Neuronal stem cell (in vitro differentiated cells): Measurements from ENCODE around the gene PURA.

Experiments
- DNase-seq: peaks from one replicate; pipeline ENCODE4 v3.0.0-alpha.2; 2013; ENCODE audit warnings: low spot score
- H2AFZ ChIP-seq: one replicate; pipeline ENCODE4 v1.6.1; 2013; ENCODE audit warnings: mild to moderate bottlenecking, low read length, inconsistent platforms
- H2AK5ac ChIP-seq: 2 replicates; pipeline ENCODE4 v1.6.1; 2013; ENCODE audit warnings: low read depth, mild to moderate bottlenecking, inconsistent platforms, low read length, moderate library complexity, mixed read lengths
- H2BK120ac ChIP-seq: 2 replicates; pipeline ENCODE4 v1.6.1; 2013; ENCODE audit warnings: low read depth, mild to moderate bottlenecking, inconsistent platforms, low read length, moderate library complexity, mixed read lengths
- H2BK12ac ChIP-seq: one replicate; pipeline ENCODE4 v1.6.1; 2013; ENCODE audit warnings: low read length, inconsistent platforms
- H2BK15ac ChIP-seq: 2 replicates; pipeline ENCODE4 v1.6.1; 2013; ENCODE audit warnings: mild to moderate bottlenecking, low read length, inconsistent platforms, mixed read lengths
- H2BK5ac ChIP-seq: one replicate; pipeline ENCODE4 v1.6.1; 2013; ENCODE audit warnings: inconsistent platforms, mild to moderate bottlenecking, low read length, moderate library complexity
- H3K14ac ChIP-seq: one replicate; pipeline ENCODE4 v1.6.1; 2013; ENCODE audit warnings: low read length, inconsistent platforms
- H3K18ac ChIP-seq: 2 replicates; pipeline ENCODE4 v1.6.1; 2013; ENCODE audit warnings: low read length, inconsistent platforms
- H3K23ac ChIP-seq: 2 replicates; pipeline ENCODE4 v1.6.1; 2013; ENCODE audit warnings: low read depth, mild to moderate bottlenecking, mixed read lengths, low read length, inconsistent platforms; ENCODE audit not compliant: poor library complexity
- H3K27ac ChIP-seq: replicated peaks from 3 replicates; pipeline ENCODE4 v1.5.1; 2013; ENCODE audit warnings: low read length, inconsistent platforms
- H3K27me3 ChIP-seq, 3 experiments: 2 replicates each; pipeline ENCODE4 v1.6.1; 2013; ENCODE audit warnings: low read length in 3 of 3, mild to moderate bottlenecking in 2 of 3, inconsistent platforms in 1 of 3, low read depth in 1 of 3, mixed read lengths in 1 of 3, moderate library complexity in 1 of 3; ENCODE audit not compliant: control insufficient read depth in 3 of 3, insufficient read depth in 3 of 3
- H3K36me3 ChIP-seq, 2 donors: replicated peaks in 1 of 2; 2 replicates each; pipeline ENCODE4 v1.6.1; 2013; ENCODE audit warnings: low read length in 2 of 2; ENCODE audit not compliant: control insufficient read depth in 2 of 2, insufficient read depth in 2 of 2
- H3K4ac ChIP-seq: 2 replicates; pipeline ENCODE4 v1.6.1; 2013; ENCODE audit warnings: inconsistent platforms, mild to moderate bottlenecking, low read length, moderate library complexity
- H3K4me1 ChIP-seq, 2 donors: 1 replicate in 1 of 2; 2 replicates in 1 of 2; pipeline ENCODE4 v1.6.1; 2013; ENCODE audit warnings: low read length in 2 of 2, low read depth in 1 of 2; ENCODE audit not compliant: control insufficient read depth in 2 of 2, insufficient read depth in 1 of 2
- H3K4me2 ChIP-seq: one replicate; pipeline ENCODE4 v1.6.1; 2013; ENCODE audit warnings: mild to moderate bottlenecking, low read length, inconsistent platforms; ENCODE audit not compliant: insufficient read depth, poor library complexity, severe bottlenecking
- H3K4me3 ChIP-seq, 2 donors: 2 replicates each; pipeline ENCODE4 v1.5.1; 2013; ENCODE audit warnings: low read length in 2 of 2, mild to moderate bottlenecking in 2 of 2, inconsistent platforms in 1 of 2, moderate library complexity in 1 of 2
- H3K79me1 ChIP-seq: one replicate; pipeline ENCODE4 v1.6.1; 2013; ENCODE audit warnings: low read depth, mild to moderate bottlenecking, inconsistent platforms, low read length, moderate library complexity
- H3K9ac ChIP-seq: one replicate; pipeline ENCODE4 v1.6.1; 2013; ENCODE audit warnings: mild to moderate bottlenecking, low read depth, low read length, inconsistent platforms; ENCODE audit not compliant: poor library complexity
- H3K9me3 ChIP-seq, 2 donors: replicated peaks in 1 of 2; 2 replicates each; pipeline versions ENCODE3 to v1.6.1; 2013; ENCODE audit warnings: low read length in 2 of 2, mild to moderate bottlenecking in 2 of 2, inconsistent platforms in 1 of 2, low read depth in 1 of 2, mixed read lengths in 1 of 2, moderate library complexity in 1 of 2; ENCODE audit not compliant: control insufficient read depth in 2 of 2, insufficient read depth in 1 of 2
- H4K8ac ChIP-seq: one replicate; pipeline ENCODE4 v1.6.1; 2013; ENCODE audit warnings: low read depth, mild to moderate bottlenecking, inconsistent platforms, low read length, moderate library complexity
- H4K91ac ChIP-seq: one replicate; pipeline ENCODE4 v1.6.1; 2013; ENCODE audit warnings: low read length, low read depth, mild to moderate bottlenecking, inconsistent platforms; ENCODE audit not compliant: poor library complexity
- whole genome bisulfite sequencing, 2 donors: extraction: QIAGEN DNeasy Blood & Tissue Kit; methylation state at CpG; one replicate each; pipeline ENCODE4 v1.1.7; 2013; ENCODE audit warnings: missing lambda C conversion rate in 2 of 2, mixed read lengths in 1 of 2; ENCODE audit not compliant: insufficient read length in 2 of 2, insufficient replicate concordance in 1 of 2; ENCODE audit errors: extremely low coverage in 2 of 2; 5-methylcytosine and 5-hydroxymethylcytosine counted together

PURA gene

GRCh38 chr5:140117523-140117922, 3.6 kb downstream of the PURA start:
- H2BK15ac ChIP-seq, result no peak overlapping the region
- H3K14ac ChIP-seq, result no peak overlapping the region
- no peak overlapping the region for H3K18ac ChIP-seq
- peaks cover 8 to 13% of the 10 kb centered on the region in 2 donors for H3K4me1 ChIP-seq
- no peak overlapping the region for H3K4me2 ChIP-seq
- no peak overlapping the region for H2AK5ac ChIP-seq
- no peak overlapping the region for H2BK12ac ChIP-seq
- peaks cover 11 to 23% (median 14%) of the 10 kb centered on the region in 3 experiments for H3K27me3 ChIP-seq
- H2BK5ac ChIP-seq, result no peak overlapping the region
- H3K23ac ChIP-seq, result no peak overlapping the region
- no peak overlapping the region for H4K91ac ChIP-seq
- peaks cover 3% of the 10 kb centered on the region for H3K79me1 ChIP-seq
- no peak overlapping the region for H3K27ac ChIP-seq
- H4K8ac ChIP-seq, result no peak overlapping the region
- H2BK120ac ChIP-seq, result no peak overlapping the region
- no peak overlapping the region for H3K9ac ChIP-seq
- H3K4me3 ChIP-seq, result no peak overlapping the region
- no peaks in the 10 kb centered on the region for H3K9me3 ChIP-seq
- H2AFZ ChIP-seq, result no peak overlapping the region
- no peak for DNase-seq
- no CpG with 5 or more reads among the region's 3 CpGs for WGBS, 2 donors
- no peaks in the 10 kb centered on the region for H3K36me3 ChIP-seq
- H3K4ac ChIP-seq, result no peak overlapping the region

GRCh38 chr5:140118302-140118936, 4.5 kb downstream of the PURA start:
- Histone ChIP-seq H3K14ac (no peak overlapping the region), H3K27me3 (peaks cover 2 to 14% (median 6%) of the 10 kb centered on the region in 3 experiments), H2BK5ac (no peak overlapping the region), H2AK5ac (no peak overlapping the region), H3K4me1 (peaks cover 5 to 10% of the 10 kb centered on the region in 2 donors), H2AFZ (peak overlapping the region; percentile 25), H3K9ac (no peak overlapping the region), H3K18ac (no peak overlapping the region), H4K91ac (no peak overlapping the region), H3K4me2 (no peak overlapping the region), H4K8ac (no peak overlapping the region), H3K4ac (no peak overlapping the region), H3K9me3 (no peaks in the 10 kb centered on the region), H3K4me3 (no peak overlapping the region), H2BK15ac (no peak overlapping the region), H3K79me1 (peaks cover 3% of the 10 kb centered on the region), H2BK120ac (no peak overlapping the region), H2BK12ac (no peak overlapping the region), H3K27ac (no peak overlapping the region), H3K36me3 (no peaks in the 10 kb centered on the region), H3K23ac (no peak overlapping the region)
- no peak for DNase-seq
- WGBS, 2 donors, result no CpG with 5 or more reads among the region's 3 CpGs

GRCh38 chr5:140125637-140126036, 11.7 kb downstream of the PURA start, which contains the start of gene IGIP:
Gene IGIP, plus strand, starts transcription at chr5:140125937. Its CDS starts 2,540 bp downstream, at chr5:140128477.
- Histone ChIP-seq H4K91ac (no peak within 1 kb of the TSS), H3K9ac (no peak within 1 kb of the TSS), H2BK12ac (no peak within 1 kb of the TSS), H3K9me3 (no peaks in the 10 kb centered on the region), H3K27me3 (peaks cover 0 to 39% (median 0%) of the 10 kb centered on the region in 3 experiments), H3K79me1 (no peaks in the 10 kb centered on the region), H3K36me3 (no peaks in the 10 kb centered on the region), H2BK120ac (no peak within 1 kb of the TSS), H2BK15ac (no peak within 1 kb of the TSS), H2BK5ac (no peak within 1 kb of the TSS), H2AK5ac (no peak within 1 kb of the TSS), H3K23ac (no peak within 1 kb of the TSS), H2AFZ (no peak within 1 kb of the TSS), H3K4me3 (no peak within 1 kb of the TSS), H3K4me2 (no peak within 1 kb of the TSS), H3K27ac (no peak within 1 kb of the TSS), H3K14ac (no peak within 1 kb of the TSS), H4K8ac (no peak within 1 kb of the TSS), H3K4me1 (no peaks in the 10 kb centered on the region), H3K18ac (no peak within 1 kb of the TSS), H3K4ac (no peak within 1 kb of the TSS)
- DNase-seq, result no peak
- no CpG with 5 or more reads among the region's 4 CpGs for WGBS, 2 donors

GRCh38 chr5:140126315-140127012, 12.6 kb downstream of the PURA start:
- Histone ChIP-seq H2BK5ac (no peak overlapping the region), H3K27ac (no peak overlapping the region), H2AK5ac (no peak overlapping the region), H3K36me3 (no peaks in the 10 kb centered on the region), H3K4ac (no peak overlapping the region), H3K9ac (no peak overlapping the region), H2BK12ac (no peak overlapping the region), H3K4me2 (no peak overlapping the region), H3K23ac (no peak overlapping the region), H3K4me3 (no peak overlapping the region), H4K91ac (no peak overlapping the region), H3K79me1 (no peaks in the 10 kb centered on the region), H2BK15ac (no peak overlapping the region), H3K9me3 (no peaks in the 10 kb centered on the region), H2AFZ (no peak overlapping the region), H3K4me1 (no peaks in the 10 kb centered on the region), H3K18ac (no peak overlapping the region), H3K14ac (no peak overlapping the region), H3K27me3 (peaks cover 0 to 45% (median 0%) of the 10 kb centered on the region in 3 experiments), H4K8ac (no peak overlapping the region), H2BK120ac (no peak overlapping the region)
- no CpG with 5 or more reads among the region's 6 CpGs for WGBS, 2 donors
- no peak for DNase-seq
